ENCODE measurements around the gene WAS.
"Not testable (repeated sequence)": the region's sequence is repeated elsewhere in the genome, so short reads cannot be mapped to it uniquely, and the experiment has no call there.

The WAS gene

DNA sequence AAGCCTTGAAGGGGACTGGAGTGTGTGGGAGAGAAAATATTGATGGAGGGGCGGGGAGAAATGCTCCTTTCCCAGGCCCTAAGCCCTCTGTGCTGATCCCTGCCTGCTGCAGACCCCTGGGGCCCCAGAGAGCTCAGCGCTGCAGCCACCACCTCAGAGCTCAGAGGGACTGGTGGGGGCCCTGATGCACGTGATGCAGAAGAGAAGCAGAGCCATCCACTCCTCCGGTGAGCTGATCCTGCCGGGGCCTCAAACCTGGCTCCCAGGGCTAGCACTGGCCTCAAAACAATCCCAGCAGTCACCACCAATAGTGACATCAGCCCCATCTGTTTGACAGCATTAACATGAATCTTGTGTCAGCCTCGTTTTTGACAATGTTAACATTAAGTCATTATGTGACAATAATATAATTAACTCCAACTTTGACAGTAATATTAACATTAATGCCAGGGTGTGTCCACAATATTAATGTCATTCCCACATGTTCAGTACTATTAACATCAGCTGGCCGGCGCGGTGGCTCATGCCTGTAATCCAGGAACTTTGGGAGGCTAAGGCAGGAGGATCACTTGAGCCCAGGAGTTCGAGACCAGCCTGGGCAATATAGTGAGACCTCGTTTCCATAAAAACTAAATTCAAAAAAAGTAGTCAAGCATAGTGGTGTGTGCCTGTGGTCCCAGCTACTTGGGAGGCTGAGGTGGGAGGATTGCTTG is 5.8 kb downstream of the WAS start:
- ATAC-seq, result peak; percentile 32; the same call in 1 of the 3 replicates
- TF ChIP-seq SNAI2 (CRISPR knock-in tag; IDR thresholded peaks at IDR 0.05) (no peak), CSDC2 (CRISPR knock-in tag; IDR thresholded peaks at IDR 0.05) (no peak), ZC3H10 (CRISPR knock-in tag; IDR thresholded peaks at IDR 0.05) (no peak), GLIS3 (CRISPR knock-in tag; IDR thresholded peaks at IDR 0.05) (no peak), RARB (CRISPR knock-in tag; IDR thresholded peaks at IDR 0.05) (no peak), ISL1 (CRISPR knock-in tag; IDR thresholded peaks at IDR 0.05) (no peak), BACH2 (CRISPR knock-in tag; IDR thresholded peaks at IDR 0.05; ENCODE audit: borderline replicate concordance) (no peak), ZFP30 (CRISPR knock-in tag; IDR thresholded peaks at IDR 0.05) (no peak), ZFP3 (CRISPR knock-in tag; IDR thresholded peaks at IDR 0.05) (no peak), ZNF8 (CRISPR knock-in tag; IDR thresholded peaks at IDR 0.05) (no peak), ZNF565 (CRISPR knock-in tag; conservative IDR thresholded peaks at IDR 0.05; ENCODE audit: low read depth) (no peak), TCF4 (CRISPR knock-in tag; IDR thresholded peaks at IDR 0.05; ENCODE audit: borderline replicate concordance) (no peak)
- TF ChIP-seq, protein P1, sequence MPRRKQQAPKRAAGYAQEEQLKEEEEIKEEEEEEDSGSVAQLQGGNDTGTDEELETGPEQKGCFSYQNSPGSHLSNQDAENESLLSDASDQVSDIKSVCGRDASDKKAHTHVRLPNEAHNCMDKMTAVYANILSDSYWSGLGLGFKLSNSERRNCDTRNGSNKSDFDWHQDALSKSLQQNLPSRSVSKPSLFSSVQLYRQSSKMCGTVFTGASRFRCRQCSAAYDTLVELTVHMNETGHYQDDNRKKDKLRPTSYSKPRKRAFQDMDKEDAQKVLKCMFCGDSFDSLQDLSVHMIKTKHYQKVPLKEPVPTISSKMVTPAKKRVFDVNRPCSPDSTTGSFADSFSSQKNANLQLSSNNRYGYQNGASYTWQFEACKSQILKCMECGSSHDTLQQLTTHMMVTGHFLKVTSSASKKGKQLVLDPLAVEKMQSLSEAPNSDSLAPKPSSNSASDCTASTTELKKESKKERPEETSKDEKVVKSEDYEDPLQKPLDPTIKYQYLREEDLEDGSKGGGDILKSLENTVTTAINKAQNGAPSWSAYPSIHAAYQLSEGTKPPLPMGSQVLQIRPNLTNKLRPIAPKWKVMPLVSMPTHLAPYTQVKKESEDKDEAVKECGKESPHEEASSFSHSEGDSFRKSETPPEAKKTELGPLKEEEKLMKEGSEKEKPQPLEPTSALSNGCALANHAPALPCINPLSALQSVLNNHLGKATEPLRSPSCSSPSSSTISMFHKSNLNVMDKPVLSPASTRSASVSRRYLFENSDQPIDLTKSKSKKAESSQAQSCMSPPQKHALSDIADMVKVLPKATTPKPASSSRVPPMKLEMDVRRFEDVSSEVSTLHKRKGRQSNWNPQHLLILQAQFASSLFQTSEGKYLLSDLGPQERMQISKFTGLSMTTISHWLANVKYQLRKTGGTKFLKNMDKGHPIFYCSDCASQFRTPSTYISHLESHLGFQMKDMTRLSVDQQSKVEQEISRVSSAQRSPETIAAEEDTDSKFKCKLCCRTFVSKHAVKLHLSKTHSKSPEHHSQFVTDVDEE (CRISPR knock-in tag; IDR thresholded peaks at IDR 0.05), result no peak

DNA sequence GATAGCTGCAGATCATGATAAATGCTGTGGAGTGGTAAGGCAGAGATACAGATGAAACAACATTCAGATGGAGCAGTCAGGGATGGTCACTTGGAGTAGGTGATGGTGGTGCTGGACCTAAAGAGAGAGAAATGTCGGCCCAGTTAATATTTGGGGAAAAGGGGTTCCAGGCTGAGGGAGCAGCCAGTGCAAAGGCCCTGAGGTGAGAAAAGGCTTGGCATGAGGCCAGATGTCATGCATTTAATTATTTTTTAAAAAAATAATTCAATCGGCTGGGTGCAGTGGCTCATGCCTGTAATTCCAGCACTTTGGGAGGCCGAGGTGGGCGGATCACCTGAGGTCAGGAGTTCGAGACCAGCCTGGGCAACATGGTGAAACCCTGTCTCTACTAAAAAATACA is 8.1 kb downstream of the WAS start:
- not testable (repeated sequence) for ATAC-seq

DNA sequence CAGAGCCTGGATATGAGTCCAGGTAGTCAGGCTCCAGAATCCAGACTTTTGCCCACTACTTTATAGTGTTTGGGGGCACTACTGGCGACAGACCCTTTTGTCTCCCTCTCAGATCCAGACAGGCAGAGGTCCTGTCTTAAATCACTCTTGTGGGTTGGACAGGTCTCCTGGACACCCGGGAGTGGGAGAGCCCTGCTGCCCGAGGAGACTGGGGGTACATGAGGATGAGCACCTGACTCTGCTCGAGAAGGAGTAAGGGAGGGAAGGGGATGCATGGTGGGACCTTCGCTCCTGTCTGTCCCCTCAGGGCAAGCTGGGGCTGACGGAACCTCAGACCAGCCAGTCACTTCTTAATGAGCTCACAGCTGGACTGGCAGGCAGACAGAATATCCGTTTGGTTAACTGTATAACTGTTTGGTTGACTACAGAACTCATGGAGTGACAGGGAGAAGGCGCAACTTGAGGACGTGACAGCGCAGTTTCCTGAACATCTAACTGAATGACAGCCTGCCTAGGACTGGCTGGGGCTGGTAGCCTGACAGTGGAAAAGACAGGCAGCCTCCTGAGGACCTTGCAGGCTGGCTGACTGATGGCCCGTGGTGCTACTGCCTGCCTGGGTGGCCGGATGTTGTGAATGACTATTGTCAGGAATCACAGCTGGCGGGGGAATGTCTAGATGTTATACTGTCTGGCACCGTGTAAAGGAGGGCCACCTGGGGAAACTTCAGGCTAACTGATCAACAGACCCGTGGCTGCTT is 11.4 kb downstream of the WAS start:
- TF ChIP-seq ZC3H10 (CRISPR knock-in tag; IDR thresholded peaks at IDR 0.05), result no peak
- ATAC-seq, result no peak

DNA sequence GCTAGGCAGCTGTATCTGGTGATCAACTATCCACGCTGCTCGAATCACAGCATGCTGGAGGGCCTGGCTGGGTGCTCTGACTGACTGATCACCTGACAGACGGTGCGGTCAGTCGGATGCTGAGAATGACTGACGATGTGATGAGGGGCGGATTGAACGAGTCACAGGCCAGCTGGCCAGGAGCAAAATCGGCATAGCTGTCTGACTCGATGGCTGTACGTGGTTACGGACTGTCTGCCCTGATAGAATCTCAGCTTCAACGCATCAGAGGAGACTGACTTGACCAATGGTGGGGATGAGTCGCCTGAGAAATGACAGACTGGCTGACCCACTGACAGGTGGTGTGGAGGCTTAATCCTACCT is 11.9 kb downstream of the WAS start:
- TF ChIP-seq TOX (CRISPR knock-in tag; IDR thresholded peaks at IDR 0.05; ENCODE audit: borderline replicate concordance) (no peak), ISL1 (CRISPR knock-in tag; IDR thresholded peaks at IDR 0.05) (no peak), TCF4 (CRISPR knock-in tag; IDR thresholded peaks at IDR 0.05; ENCODE audit: borderline replicate concordance) (no peak), ZC3H10 (CRISPR knock-in tag; IDR thresholded peaks at IDR 0.05) (no peak), RARB (CRISPR knock-in tag; IDR thresholded peaks at IDR 0.05) (no peak), ARNTL (CRISPR knock-in tag; IDR thresholded peaks at IDR 0.05; ENCODE audit: borderline replicate concordance, low read depth) (no peak), PPARA (CRISPR knock-in tag; IDR thresholded peaks at IDR 0.05; ENCODE audit: borderline replicate concordance) (no peak), BACH2 (CRISPR knock-in tag; IDR thresholded peaks at IDR 0.05; ENCODE audit: borderline replicate concordance) (no peak), ZNF565 (CRISPR knock-in tag; conservative IDR thresholded peaks at IDR 0.05; ENCODE audit: low read depth) (no peak), GLIS3 (CRISPR knock-in tag; IDR thresholded peaks at IDR 0.05) (no peak), ZFP30 (CRISPR knock-in tag; IDR thresholded peaks at IDR 0.05) (no peak)
- TF ChIP-seq, protein P1 (CRISPR knock-in tag; IDR thresholded peaks at IDR 0.05), result no peak
- TF ChIP-seq, protein P2, sequence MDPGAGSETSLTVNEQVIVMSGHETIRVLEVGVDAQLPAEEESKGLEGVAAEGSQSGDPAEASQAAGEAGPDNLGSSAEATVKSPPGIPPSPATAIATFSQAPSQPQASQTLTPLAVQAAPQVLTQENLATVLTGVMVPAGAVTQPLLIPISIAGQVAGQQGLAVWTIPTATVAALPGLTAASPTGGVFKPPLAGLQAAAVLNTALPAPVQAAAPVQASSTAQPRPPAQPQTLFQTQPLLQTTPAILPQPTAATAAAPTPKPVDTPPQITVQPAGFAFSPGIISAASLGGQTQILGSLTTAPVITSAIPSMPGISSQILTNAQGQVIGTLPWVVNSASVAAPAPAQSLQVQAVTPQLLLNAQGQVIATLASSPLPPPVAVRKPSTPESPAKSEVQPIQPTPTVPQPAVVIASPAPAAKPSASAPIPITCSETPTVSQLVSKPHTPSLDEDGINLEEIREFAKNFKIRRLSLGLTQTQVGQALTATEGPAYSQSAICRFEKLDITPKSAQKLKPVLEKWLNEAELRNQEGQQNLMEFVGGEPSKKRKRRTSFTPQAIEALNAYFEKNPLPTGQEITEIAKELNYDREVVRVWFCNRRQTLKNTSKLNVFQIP (CRISPR knock-in tag; IDR thresholded peaks at IDR 0.05; ENCODE audit: borderline replicate concordance, low read depth), result no peak
- TF ChIP-seq, protein P3, sequence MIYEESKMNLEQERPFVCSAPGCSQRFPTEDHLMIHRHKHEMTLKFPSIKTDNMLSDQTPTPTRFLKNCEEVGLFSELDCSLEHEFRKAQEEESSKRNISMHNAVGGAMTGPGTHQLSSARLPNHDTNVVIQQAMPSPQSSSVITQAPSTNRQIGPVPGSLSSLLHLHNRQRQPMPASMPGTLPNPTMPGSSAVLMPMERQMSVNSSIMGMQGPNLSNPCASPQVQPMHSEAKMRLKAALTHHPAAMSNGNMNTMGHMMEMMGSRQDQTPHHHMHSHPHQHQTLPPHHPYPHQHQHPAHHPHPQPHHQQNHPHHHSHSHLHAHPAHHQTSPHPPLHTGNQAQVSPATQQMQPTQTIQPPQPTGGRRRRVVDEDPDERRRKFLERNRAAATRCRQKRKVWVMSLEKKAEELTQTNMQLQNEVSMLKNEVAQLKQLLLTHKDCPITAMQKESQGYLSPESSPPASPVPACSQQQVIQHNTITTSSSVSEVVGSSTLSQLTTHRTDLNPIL (CRISPR knock-in tag; IDR thresholded peaks at IDR 0.05; ENCODE audit: low read depth), result no peak
- TF ChIP-seq, protein P4, sequence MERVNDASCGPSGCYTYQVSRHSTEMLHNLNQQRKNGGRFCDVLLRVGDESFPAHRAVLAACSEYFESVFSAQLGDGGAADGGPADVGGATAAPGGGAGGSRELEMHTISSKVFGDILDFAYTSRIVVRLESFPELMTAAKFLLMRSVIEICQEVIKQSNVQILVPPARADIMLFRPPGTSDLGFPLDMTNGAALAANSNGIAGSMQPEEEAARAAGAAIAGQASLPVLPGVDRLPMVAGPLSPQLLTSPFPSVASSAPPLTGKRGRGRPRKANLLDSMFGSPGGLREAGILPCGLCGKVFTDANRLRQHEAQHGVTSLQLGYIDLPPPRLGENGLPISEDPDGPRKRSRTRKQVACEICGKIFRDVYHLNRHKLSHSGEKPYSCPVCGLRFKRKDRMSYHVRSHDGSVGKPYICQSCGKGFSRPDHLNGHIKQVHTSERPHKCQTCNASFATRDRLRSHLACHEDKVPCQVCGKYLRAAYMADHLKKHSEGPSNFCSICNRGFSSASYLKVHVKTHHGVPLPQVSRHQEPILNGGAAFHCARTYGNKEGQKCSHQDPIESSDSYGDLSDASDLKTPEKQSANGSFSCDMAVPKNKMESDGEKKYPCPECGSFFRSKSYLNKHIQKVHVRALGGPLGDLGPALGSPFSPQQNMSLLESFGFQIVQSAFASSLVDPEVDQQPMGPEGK (CRISPR knock-in tag; IDR thresholded peaks at IDR 0.05; ENCODE audit: borderline replicate concordance), result no peak
- TF ChIP-seq, protein P5, sequence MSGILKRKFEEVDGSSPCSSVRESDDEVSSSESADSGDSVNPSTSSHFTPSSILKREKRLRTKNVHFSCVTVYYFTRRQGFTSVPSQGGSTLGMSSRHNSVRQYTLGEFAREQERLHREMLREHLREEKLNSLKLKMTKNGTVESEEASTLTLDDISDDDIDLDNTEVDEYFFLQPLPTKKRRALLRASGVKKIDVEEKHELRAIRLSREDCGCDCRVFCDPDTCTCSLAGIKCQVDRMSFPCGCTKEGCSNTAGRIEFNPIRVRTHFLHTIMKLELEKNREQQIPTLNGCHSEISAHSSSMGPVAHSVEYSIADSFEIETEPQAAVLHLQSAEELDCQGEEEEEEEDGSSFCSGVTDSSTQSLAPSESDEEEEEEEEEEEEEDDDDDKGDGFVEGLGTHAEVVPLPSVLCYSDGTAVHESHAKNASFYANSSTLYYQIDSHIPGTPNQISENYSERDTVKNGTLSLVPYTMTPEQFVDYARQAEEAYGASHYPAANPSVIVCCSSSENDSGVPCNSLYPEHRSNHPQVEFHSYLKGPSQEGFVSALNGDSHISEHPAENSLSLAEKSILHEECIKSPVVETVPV (CRISPR knock-in tag; IDR thresholded peaks at IDR 0.05), result no peak
- ATAC-seq, result 0 out of 3 replicates have a peak, but pooled peaks have one; percentile 1

Measured in SK-N-SH treated with all-trans-retinoic acid at 6 μM for 48 hours (cell line).